H1 (cell line): ENCODE results near the gene DENND1A. TPM values are rescaled to one million over a fixed set of nuclear protein-coding genes. Genes with fewer than 3 reads are reported as not detected.

Experiments used
- CTCF ChIA-PET: fragments of 300-600 bp; sonication (Branson Sonifier 250); formaldehyde crosslinking; loops from one replicate; lab custom pipeline; 2021; ENCODE audit not compliant: partially characterized antibody; lab: Charles Lee
- POLR2A ChIA-PET: fragments of 300-600 bp; sonication (Branson Sonifier 250); formaldehyde crosslinking; loops from one replicate; lab custom pipeline; 2021; ENCODE audit warnings: inconsistent platforms; ENCODE audit not compliant: partially characterized antibody; lab: Charles Lee
- DNase-seq, 2 experiments: peaks; one replicate each; pipeline versions ENCODE4 v3.0.0 to v3.0.0-alpha.2; 2010 to 2022; ENCODE audit warnings: low spot score in 2 of 2, low read depth in 1 of 2, mixed read lengths in 1 of 2
- FAIRE-seq: peaks from 2 replicates; lab custom pipeline; 2011; peaks lifted over from hg19 to GRCh38; lab: Jason Lieb, UNC
- H2AFZ ChIP-seq: 2 replicates; pipeline ENCODE4 v1.8.1; 2012; ENCODE audit warnings: low read length, inconsistent platforms
- H2AK5ac ChIP-seq: 2 replicates; pipeline ENCODE4 v1.6.1; 2013; ENCODE audit warnings: low read depth, low read length
- H2BK120ac ChIP-seq: replicated peaks from 2 replicates; pipeline ENCODE3; 2013; ENCODE audit warnings: low read depth, low read length, inconsistent platforms
- H2BK12ac ChIP-seq: 2 replicates; pipeline ENCODE4 v1.6.1; 2013; ENCODE audit warnings: low read depth, low read length
- H2BK15ac ChIP-seq: 2 replicates; pipeline ENCODE4 v1.6.1; 2013; ENCODE audit warnings: low read length
- H2BK20ac ChIP-seq: 2 replicates; pipeline ENCODE4 v1.6.1; 2013; ENCODE audit warnings: low read length
- H2BK5ac ChIP-seq: 2 replicates; pipeline ENCODE4 v1.6.1; 2013; ENCODE audit warnings: low read depth, low read length
- H3K14ac ChIP-seq: 2 replicates; pipeline ENCODE4 v1.6.1; 2013; ENCODE audit warnings: inconsistent platforms; ENCODE audit not compliant: insufficient read length
- H3K18ac ChIP-seq: 2 replicates; pipeline ENCODE4 v1.6.1; 2013; ENCODE audit warnings: low read length; ENCODE audit errors: extremely low read depth
- H3K23ac ChIP-seq: 2 replicates; pipeline ENCODE4 v1.6.1; 2013; ENCODE audit warnings: inconsistent platforms; ENCODE audit not compliant: insufficient read length
- H3K23me2 ChIP-seq: 2 replicates; pipeline ENCODE4 v1.6.1; 2013; ENCODE audit warnings: low read depth, low read length
- H3K27ac ChIP-seq: 2 replicates; pipeline ENCODE4 v1.6.1; 2011; ENCODE audit warnings: low read depth, low read length, inconsistent platforms
- H3K27me3 ChIP-seq, 4 experiments: replicated peaks in 1 of 4; 1 replicate in 1 of 4; 2 replicates in 3 of 4; pipeline versions ENCODE4 v1.6.1 to v1.8.1; 2011 to 2013; ENCODE audit warnings: low read length in 3 of 4, mild to moderate bottlenecking in 3 of 4, inconsistent platforms in 2 of 4, mixed read lengths in 2 of 4, moderate library complexity in 1 of 4; ENCODE audit not compliant: control insufficient read depth in 3 of 4, insufficient read depth in 3 of 4; ENCODE audit errors: extremely low read depth in 1 of 4
- H3K36me3 ChIP-seq, 4 experiments: 2 replicates each; pipeline versions ENCODE4 v1.6.1 to v1.8.1; 2011 to 2013; ENCODE audit warnings: mild to moderate bottlenecking in 4 of 4, low read length in 3 of 4, moderate library complexity in 2 of 4, control low read depth in 1 of 4, inconsistent platforms in 1 of 4; ENCODE audit not compliant: insufficient read depth in 4 of 4, control insufficient read depth in 2 of 4
- H3K4ac ChIP-seq: replicated peaks from 2 replicates; pipeline ENCODE3; 2013; ENCODE audit warnings: low read length, low read depth, mixed read lengths, inconsistent platforms; ENCODE audit not compliant: insufficient read length
- H3K4me1 ChIP-seq, 4 experiments: replicated peaks in 1 of 4; 1 replicate in 1 of 4; 2 replicates in 3 of 4; pipeline versions ENCODE4 v1.6.1 to v1.8.1; 2011 to 2013; ENCODE audit warnings: low read length in 3 of 4, inconsistent platforms in 2 of 4, mixed read lengths in 1 of 4; ENCODE audit not compliant: insufficient read depth in 4 of 4, control insufficient read depth in 3 of 4
- H3K4me2 ChIP-seq, 2 experiments: 2 replicates each; pipeline versions ENCODE4 v1.6.1 to v1.8.1; 2011 to 2013; ENCODE audit warnings: low read depth in 2 of 2, low read length in 2 of 2, control low read depth in 1 of 2, inconsistent platforms in 1 of 2, mild to moderate bottlenecking in 1 of 2; ENCODE audit not compliant: insufficient read depth in 1 of 2
- H3K4me3 ChIP-seq, 4 experiments: fragments of 200-600, 300-600 bp in 1 of 4; sonication (generic), shearing (Covaris generic), sonication (Bioruptor Twin) in 1 of 4; 2 replicates each; pipeline versions ENCODE4 v1.5.1 to v1.8.1; 2011 to 2016; ENCODE audit warnings: low read length in 4 of 4, low read depth in 3 of 4, control low read depth in 2 of 4, inconsistent platforms in 2 of 4, mild to moderate bottlenecking in 2 of 4, mixed read lengths in 1 of 4, moderate library complexity in 1 of 4; ENCODE audit not compliant: insufficient read depth in 2 of 4; ENCODE audit errors: extremely low read depth in 1 of 4
- H3K56ac ChIP-seq: replicated peaks from 2 replicates; pipeline ENCODE3; 2013; ENCODE audit warnings: low read depth, mild to moderate bottlenecking, mixed read lengths, low read length, inconsistent platforms; ENCODE audit not compliant: insufficient read length
- H3K79me1 ChIP-seq: 2 replicates; pipeline ENCODE4 v1.6.1; 2013; ENCODE audit warnings: low read depth, low read length, control low read depth
- H3K79me2 ChIP-seq, 2 experiments: 2 replicates each; pipeline versions ENCODE4 v1.6.1 to v1.8.1; 2012 to 2013; ENCODE audit warnings: low read length in 2 of 2, mild to moderate bottlenecking in 2 of 2, inconsistent platforms in 1 of 2; ENCODE audit not compliant: insufficient read depth in 2 of 2, control insufficient read depth in 1 of 2
- H3K9ac ChIP-seq, 4 experiments: replicated peaks in 1 of 4; 1 replicate in 1 of 4; 2 replicates in 3 of 4; pipeline versions ENCODE4 v1.6.1 to v1.8.1; 2011 to 2013; ENCODE audit warnings: low read depth in 3 of 4, low read length in 3 of 4, control low read depth in 2 of 4, mild to moderate bottlenecking in 2 of 4, moderate library complexity in 2 of 4, inconsistent platforms in 1 of 4; ENCODE audit errors: extremely low read depth in 1 of 4
- H3K9me3 ChIP-seq, 2 experiments: 2 replicates each; pipeline versions ENCODE4 v1.6.1 to v1.8.1; 2012 to 2013; ENCODE audit warnings: mild to moderate bottlenecking in 2 of 2, moderate library complexity in 2 of 2, control low read depth in 1 of 2, inconsistent platforms in 1 of 2, low read depth in 1 of 2, low read length in 1 of 2, mixed read lengths in 1 of 2; ENCODE audit not compliant: insufficient read depth in 2 of 2
- H4K20me1 ChIP-seq, 2 experiments: replicated peaks in 1 of 2; 2 replicates each; pipeline versions ENCODE3 to v1.8.1; 2011 to 2013; ENCODE audit warnings: inconsistent platforms in 2 of 2, low read length in 2 of 2, mild to moderate bottlenecking in 1 of 2; ENCODE audit not compliant: insufficient read depth in 2 of 2, control insufficient read depth in 1 of 2
- H4K5ac ChIP-seq: 2 replicates; pipeline ENCODE4 v1.6.1; 2013; ENCODE audit warnings: low read length, low read depth, mixed read lengths, inconsistent platforms; ENCODE audit not compliant: insufficient read length
- H4K8ac ChIP-seq: 2 replicates; pipeline ENCODE4 v1.8.0; 2013; ENCODE audit warnings: mild to moderate bottlenecking, moderate library complexity, low read length, inconsistent platforms; ENCODE audit not compliant: insufficient read depth; ENCODE audit errors: extremely low read depth
- H4K91ac ChIP-seq: replicated peaks from 2 replicates; pipeline ENCODE3; 2013; ENCODE audit warnings: low read length, mixed read lengths, inconsistent platforms; ENCODE audit not compliant: insufficient read length
- EZH2 ChIP-seq: fragments of 200-600 bp; sonication (generic); IDR thresholded peaks from 2 replicates; pipeline ENCODE4 v1.7.1; 2012; ENCODE audit warnings: low read depth, mild to moderate bottlenecking, moderate library complexity, low read length, inconsistent platforms; ENCODE audit not compliant: severe bottlenecking
- RAD21 ChIP-seq, 2 experiments: IDR thresholded peaks in 1 of 2; conservative IDR thresholded peaks in 1 of 2; 2 replicates each; pipeline ENCODE4 v1.6.1; 2011; ENCODE audit warnings: low read depth in 2 of 2, low read length in 2 of 2, improper control_type of control experiment in 1 of 2, inconsistent platforms in 1 of 2, mild to moderate bottlenecking in 1 of 2, moderate library complexity in 1 of 2
- SP1 ChIP-seq: IDR thresholded peaks from 2 replicates; pipeline ENCODE4 v1.6.1; 2011; ENCODE audit warnings: low read depth, low read length
- WGBS, 2 experiments: shearing (Covaris generic) in 1 of 2; methylation state at CpG; one replicate each; pipeline versions ENCODE4 v1.1.6 to v1.1.7; 2013 to 2015; ENCODE audit warnings: low lambda C conversion rate in 2 of 2, mixed read lengths in 2 of 2, inconsistent platforms in 1 of 2, low coverage in 1 of 2, missing lambda C conversion rate in 1 of 2; ENCODE audit not compliant: insufficient replicate concordance in 2 of 2, insufficient coverage in 1 of 2, insufficient read length in 1 of 2; ENCODE audit errors: extremely low coverage in 1 of 2, missing lambda C conversion rate in 1 of 2; 5-methylcytosine and 5-hydroxymethylcytosine counted together
- polyA plus RNA-seq, 7 experiments: library from polyadenylated mRNA; depleted of rRNA in 3 of 7; stranded (reverse) in 5 of 7; unstranded in 2 of 7; fragments of >200 nt in 5 of 7; fragments of 200-250 nt in 2 of 7; gene quantifications; 1 replicate in 5 of 7; 2 replicates in 1 of 7; 4 replicates in 1 of 7; pipeline versions ENCODE4 v1.2.1 to v1.2.3, GENCODE V29; 2011 to 2013; ENCODE audit warnings: missing spikeins in 2 of 7, mixed read lengths in 2 of 7
- total RNA-seq: library from RNA; stranded (reverse); fragmentation: NEBNext Ultra II Directional; extraction: Animal tissue kit (Norgen Biotek cat#: 25700); gene quantifications from 2 replicates; pipeline ENCODE4 v1.2.1, GENCODE V29; 2021

The DENND1A gene
- total and polyA plus RNA-seq, 2 of the 8 experiments (the other 6 are each of a cell fraction or from before 2014, with no cell fraction given): 24.1 to 26.4 TPM

- Histone ChIP-seq H3K4me1 (peaks cover 0 to 5% (median 0%) of the 10 kb centered on the region in 4 experiments; a peak in 1 of 7 replicates), H4K8ac (no peak overlapping the region), H3K4ac (no peak overlapping the region), H3K79me2 (peaks cover 0 to 2% of the 10 kb centered on the region in 2 experiments; a peak in 1 of 4 replicates), H3K14ac (no peak overlapping the region)
- POLR2A ChIA-PET: interaction anchor here (1.5 kb wide), 1 partner anchor 10 kb away, joined by 6 read pairs; no protein-coding TSS in a partner anchor
- TF ChIP-seq EZH2: no peak
- no peak for TF ChIP-seq SP1
- peak; percentile 29 to 59; a peak in 3 of 4 replicates for TF ChIP-seq RAD21 (IDR thresholded peaks at IDR 0.05 in 1 of 2, conservative IDR thresholded peaks at IDR 0.05 in 1 of 2; ENCODE audit: low read depth in 2 of 2, low read length in 2 of 2)
- TF ChIP-seq, all 59 proteins: peak for 1
- no peak for DNase-seq
- Histone ChIP-seq H3K18ac (no peak overlapping the region), H3K9me3 (peaks cover 17 to 22% of the 10 kb centered on the region in 2 experiments), H4K20me1 (no peaks in the 10 kb centered on the region), H3K79me1 (no peaks in the 10 kb centered on the region), H4K91ac (no peak overlapping the region), H3K56ac (no peak overlapping the region), H2BK20ac (no peak overlapping the region), H3K36me3 (peaks cover 0 to 17% (median 0%) of the 10 kb centered on the region in 4 experiments; a peak in 3 of 8 replicates), H3K23ac (no peak overlapping the region), H3K4me2 (no peak overlapping the region), H2BK15ac (no peak overlapping the region), H2AK5ac (no peak overlapping the region), H3K27ac (no peak overlapping the region), H2BK5ac (no peak overlapping the region), H4K5ac (no peak overlapping the region), H2AFZ (no peak overlapping the region), H3K4me3 (no peak overlapping the region), H3K27me3 (no peaks in the 10 kb centered on the region), H2BK120ac (no peak overlapping the region), H3K23me2 (no peaks in the 10 kb centered on the region), H3K9ac (no peak overlapping the region), H2BK12ac (no peak overlapping the region)
- FAIRE-seq: no peak
- CTCF ChIA-PET: interaction anchor here (0.6 to 1.7 kb wide), 8 partner anchors 12 to 601 kb away, joined by 3 to 4 read pairs (median 4); no protein-coding TSS in a partner anchor
- WGBS, 2 experiments: 86% methylated on average over 2 of the region's 2 CpGs; no CpG with 5 or more reads in 1 of the 2 experiments
Measured at GRCh38 chr9:123724211-123724796, 205.6 kb downstream of the DENND1A start.
